ENCODE results near the gene NR4A2.

DNA sequence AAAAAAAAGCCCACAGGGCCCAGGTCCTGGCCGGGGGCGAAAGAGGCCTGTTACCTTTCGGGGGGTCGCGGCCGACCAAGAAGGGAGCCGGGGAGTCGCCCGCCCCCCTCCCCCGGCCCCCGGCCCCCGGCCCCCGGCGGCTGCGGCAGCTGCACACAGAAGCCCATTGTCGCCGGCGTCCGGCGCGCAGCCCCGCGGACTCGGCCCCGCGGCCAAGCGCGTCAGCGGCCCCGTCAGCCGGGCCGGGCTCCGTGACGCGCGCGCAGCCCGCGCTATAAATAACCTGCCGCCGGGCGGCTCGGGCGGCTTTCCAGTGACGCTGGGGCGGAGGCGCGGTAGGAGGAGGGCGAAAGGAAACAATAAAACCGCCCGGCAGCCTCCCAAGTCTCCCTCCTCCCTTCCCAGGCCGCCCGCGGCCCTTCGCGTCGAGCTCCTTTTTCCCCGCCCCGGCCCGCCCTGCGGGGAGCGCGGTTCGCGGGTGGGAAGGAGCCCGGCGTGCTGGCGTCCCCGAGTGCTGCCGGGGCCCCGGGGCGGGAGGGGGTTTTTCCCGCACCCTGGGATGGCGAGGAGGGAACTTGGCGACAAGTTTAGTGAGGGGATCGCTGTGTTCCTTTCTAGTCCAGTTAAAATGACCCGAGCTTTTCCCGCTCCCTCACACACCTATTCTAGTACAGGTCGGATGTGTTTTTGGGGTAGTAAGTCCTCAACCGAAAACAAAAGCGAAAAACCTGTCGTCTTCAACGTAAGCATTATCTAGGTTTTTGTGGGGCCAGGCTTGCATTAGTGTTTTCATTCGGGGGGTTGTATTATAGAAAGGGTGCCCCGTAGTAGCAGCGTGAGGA lies 10.0 kb upstream of the NR4A2 start:
- TF ChIP-seq, protein P1, sequence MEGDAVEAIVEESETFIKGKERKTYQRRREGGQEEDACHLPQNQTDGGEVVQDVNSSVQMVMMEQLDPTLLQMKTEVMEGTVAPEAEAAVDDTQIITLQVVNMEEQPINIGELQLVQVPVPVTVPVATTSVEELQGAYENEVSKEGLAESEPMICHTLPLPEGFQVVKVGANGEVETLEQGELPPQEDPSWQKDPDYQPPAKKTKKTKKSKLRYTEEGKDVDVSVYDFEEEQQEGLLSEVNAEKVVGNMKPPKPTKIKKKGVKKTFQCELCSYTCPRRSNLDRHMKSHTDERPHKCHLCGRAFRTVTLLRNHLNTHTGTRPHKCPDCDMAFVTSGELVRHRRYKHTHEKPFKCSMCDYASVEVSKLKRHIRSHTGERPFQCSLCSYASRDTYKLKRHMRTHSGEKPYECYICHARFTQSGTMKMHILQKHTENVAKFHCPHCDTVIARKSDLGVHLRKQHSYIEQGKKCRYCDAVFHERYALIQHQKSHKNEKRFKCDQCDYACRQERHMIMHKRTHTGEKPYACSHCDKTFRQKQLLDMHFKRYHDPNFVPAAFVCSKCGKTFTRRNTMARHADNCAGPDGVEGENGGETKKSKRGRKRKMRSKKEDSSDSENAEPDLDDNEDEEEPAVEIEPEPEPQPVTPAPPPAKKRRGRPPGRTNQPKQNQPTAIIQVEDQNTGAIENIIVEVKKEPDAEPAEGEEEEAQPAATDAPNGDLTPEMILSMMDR (IDR thresholded peaks at IDR 0.05): no peak
- TF ChIP-seq POLR2A (IDR thresholded peaks at IDR 0.05): peak; percentile 51 to 75
